NCI-H1930 (cell line): ENCODE data around the gene GALNT2.

Source experiments
- DNase-seq, 2 experiments: peaks; one replicate each; lab custom pipeline; 2025; lab: John Stamatoyannopoulos, UW

Gene GALNT2

GRCh38 chr1:230211436-230212145 lies 144.6 kb downstream of the GALNT2 start:
- no peak for DNase-seq

- no peak for DNase-seq
These were observed 145.4 kb downstream of the GALNT2 start for GRCh38 chr1:230212405-230212936.

DNA sequence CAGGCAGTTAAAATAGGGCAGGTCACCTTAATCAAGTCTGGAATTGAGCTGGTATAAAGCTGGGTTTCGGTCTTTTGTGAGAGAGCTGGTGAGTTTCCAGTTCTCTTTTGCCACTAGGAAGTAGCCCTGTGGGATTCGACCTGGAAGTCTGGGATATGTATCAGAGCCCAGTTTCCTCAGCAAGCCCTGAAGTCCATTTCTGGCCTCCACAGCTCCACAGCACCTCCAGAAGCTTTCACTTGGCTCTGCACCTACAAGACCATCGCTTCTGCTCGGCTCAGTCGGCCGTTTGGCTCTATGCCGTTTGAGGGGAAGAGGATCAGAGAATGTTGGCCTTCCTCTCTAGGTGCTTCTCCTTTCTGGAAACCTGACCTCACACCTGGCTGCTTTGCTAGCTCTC lies 148.0 kb downstream of the GALNT2 start:
- no peak for DNase-seq

GRCh38 chr1:230215529-230215928 lies 148.5 kb downstream of the GALNT2 start:
- no peak for DNase-seq

DNA sequence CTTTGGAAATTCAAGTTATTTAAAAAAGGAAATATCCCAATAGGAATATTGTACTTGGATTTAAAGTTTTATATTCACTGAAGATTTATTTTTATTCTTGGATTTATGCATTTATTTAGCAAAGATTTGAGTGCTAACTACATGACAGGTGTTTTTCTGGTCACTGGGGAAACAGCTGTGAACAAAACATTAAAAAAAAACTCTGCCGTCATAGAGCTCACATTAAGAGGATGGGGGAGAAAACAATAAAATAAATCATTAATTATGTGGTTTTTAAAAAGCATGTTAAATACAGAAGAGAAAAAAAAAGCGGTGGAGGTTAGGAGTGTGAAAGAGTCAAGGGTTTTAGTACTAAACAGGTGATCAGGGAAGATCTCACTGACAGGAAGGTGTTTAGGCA lies 149.9 kb downstream of the GALNT2 start:
- DNase-seq = no peak

DNA sequence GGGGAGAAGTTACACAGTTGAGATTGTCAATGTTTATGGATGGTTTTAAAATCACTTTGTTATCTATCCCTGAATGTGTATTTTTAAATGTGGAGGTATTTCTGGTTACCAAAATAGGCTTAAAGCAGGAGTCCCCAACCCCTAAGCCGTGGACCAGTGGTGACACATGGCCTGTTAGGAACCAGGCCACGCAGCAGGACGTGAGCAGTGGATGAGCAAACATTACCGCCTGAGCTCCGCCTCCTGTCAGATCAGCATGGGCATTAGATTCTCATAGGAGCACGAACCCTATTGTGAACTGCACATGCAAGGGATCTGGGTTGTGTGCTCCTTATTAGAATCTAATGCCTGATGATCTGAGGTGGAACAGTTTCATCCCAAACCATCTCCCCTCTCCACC lies 151.6 kb downstream of the GALNT2 start:
- DNase-seq = no peak

DNA sequence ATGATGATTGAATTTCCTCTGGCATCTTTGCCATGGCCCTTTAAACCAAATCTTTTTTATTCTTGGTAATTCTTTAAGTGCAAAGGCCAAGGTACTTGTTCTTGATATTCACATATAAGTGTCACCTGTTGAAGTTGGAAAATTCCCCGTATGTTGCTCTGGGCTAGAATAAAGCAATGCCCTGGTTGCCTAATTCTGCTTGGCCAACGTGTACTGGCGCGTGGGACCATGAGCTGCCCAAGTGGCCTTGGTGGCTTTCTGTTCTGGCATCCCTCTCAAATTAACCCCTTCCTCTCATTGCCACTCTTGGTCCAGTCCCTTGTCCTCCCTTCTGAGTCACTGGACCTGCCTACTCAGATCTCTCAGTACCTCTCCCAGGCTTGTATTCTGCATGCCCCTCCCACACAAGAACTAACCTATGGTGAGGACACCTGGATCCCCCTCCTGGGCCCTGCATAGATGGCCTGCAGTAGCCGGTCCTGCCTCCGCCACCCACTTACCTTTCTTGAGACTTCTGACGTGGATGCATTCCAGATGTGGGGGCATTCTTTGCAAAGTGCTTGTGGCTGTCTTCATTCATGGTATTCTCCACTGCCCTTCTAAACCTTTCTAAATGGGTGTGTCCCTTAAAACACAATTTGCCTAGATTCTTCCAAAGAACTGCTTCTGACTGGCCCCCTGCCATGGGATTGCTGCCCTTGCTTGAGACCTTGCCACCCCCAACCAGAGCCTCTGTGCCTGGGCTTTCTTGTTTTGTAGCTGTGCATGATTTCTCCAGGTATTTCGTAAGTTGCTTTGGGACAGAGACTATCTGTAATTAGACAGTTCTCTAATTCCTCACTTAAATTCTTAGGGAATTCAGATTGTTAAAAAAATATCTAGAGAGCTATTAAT lies 152.4 kb downstream of the GALNT2 start:
- no peak for DNase-seq

DNA sequence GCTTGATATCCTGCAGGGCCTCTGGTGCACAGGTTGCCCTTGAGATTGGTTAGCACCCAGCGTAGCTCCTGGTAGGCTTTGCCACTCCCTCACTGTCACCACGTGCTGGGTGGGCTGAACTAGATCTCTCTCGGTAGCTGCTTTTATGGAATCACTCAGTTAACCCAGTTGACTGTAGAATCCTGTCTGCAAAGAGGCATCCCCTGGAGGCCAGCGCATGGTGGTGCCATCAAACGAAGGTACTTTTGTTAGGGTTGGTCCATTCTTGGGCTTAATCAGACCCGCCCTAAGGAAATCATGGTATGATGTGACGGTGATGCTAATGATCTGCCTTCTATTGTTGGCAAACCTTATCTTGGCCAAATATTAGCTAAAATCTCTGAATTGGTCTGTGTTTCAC lies 153.4 kb downstream of the GALNT2 start:
- DNase-seq = no peak

- DNase-seq = no peak
These were observed 153.9 kb downstream of the GALNT2 start for GRCh38 chr1:230220907-230221306.

DNA sequence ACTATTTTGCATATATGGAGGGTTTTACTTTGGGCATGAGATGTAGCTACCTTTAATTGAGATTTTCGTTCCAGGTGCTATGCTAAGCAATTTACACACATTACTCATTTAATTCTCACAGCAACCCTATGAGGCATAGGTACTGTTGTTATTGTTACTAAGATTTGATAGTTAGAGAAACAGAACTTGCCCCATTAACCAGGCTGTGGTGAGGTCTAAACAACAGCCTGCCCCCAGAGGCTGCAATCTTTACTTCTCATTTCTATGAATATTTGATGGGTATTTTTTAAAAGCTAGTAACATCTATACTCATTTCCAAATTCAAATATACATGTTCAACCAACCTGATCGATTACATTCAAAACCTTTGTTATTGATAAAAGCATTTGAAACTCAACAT lies 155.6 kb downstream of the GALNT2 start:
- no peak for DNase-seq

GRCh38 chr1:230224101-230224960 lies 157.3 kb downstream of the GALNT2 start:
- no peak for DNase-seq

GRCh38 chr1:230226007-230226800 lies 159.2 kb downstream of the GALNT2 start:
- DNase-seq = no peak

DNA sequence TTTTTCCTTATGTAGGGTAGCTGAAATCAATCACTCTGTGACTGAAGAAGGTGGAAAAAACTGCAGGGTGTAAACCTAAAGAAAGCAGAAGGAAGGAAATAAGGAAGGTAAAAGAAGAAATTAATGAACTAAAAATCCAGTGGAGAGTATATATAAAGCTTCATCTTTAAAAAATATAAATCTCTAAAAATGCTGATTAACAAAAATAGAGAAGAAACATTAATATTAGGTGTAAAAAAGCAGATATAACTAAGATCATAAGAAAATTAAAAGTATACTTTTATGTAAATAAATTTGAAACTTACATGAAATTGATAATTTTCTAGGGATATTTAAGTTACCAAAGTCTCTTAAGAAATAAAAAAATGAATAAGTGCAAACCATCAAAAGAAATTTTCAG lies 159.8 kb downstream of the GALNT2 start:
- no peak for DNase-seq

- no peak for DNase-seq
These were observed 161.3 kb downstream of the GALNT2 start for GRCh38 chr1:230228236-230228897.

- DNase-seq = no peak
These were observed 163.2 kb downstream of the GALNT2 start for GRCh38 chr1:230230273-230230672.

GRCh38 chr1:230230948-230231773 lies 164.1 kb downstream of the GALNT2 start:
- DNase-seq = no peak

GRCh38 chr1:230231774-230232145 lies 164.7 kb downstream of the GALNT2 start:
- DNase-seq = no peak

- DNase-seq = no peak
These were observed 165.3 kb downstream of the GALNT2 start for GRCh38 chr1:230232371-230232771.

- DNase-seq = no peak
These were observed 166.7 kb downstream of the GALNT2 start for GRCh38 chr1:230233786-230234185.

DNA sequence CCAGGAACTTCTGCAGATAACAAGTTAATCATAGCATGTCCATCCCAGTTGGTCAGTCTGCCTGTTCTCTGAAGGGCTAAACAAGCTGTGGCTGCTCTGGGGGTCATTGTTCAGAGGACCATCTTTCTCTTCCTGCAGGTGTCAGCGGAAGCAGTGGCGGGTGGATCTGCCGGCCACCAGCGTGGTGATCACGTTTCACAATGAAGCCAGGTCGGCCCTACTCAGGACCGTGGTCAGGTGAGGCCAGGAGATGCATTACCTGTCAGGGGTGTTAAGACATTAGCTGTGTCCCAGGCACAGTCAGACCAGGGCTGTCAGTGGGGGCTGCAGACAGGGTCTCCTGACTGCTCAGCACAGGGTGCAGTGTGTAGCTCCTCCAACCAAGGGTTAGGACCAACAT lies 168.8 kb downstream of the GALNT2 start:
- no peak for DNase-seq
